Immature natural killer cell (primary cell): ENCODE data around the gene CTBS. TPM values are rescaled to one million over a fixed set of nuclear protein-coding genes. Genes with fewer than 3 reads are reported as not detected.

Experiments used
- DNase-seq, 3 donors: peaks; one replicate each; pipeline ENCODE4 v3.0.0; 2022; ENCODE audit warnings: mixed read lengths in 1 of 3
- H3K27ac Mint-ChIP-seq, 6 donors: one replicate each; pipeline ENCODE4 v1.8.0; 2020; ENCODE audit warnings: mixed read lengths in 6 of 6, mild to moderate bottlenecking in 5 of 6, inconsistent platforms in 4 of 6, moderate library complexity in 3 of 6
- H3K27me3 Mint-ChIP-seq, 3 donors: one replicate each; pipeline ENCODE4 v1.8.0; 2020 to 2021; ENCODE audit warnings: low read depth in 3 of 3, mild to moderate bottlenecking in 3 of 3, mixed read lengths in 3 of 3, moderate library complexity in 3 of 3, inconsistent platforms in 1 of 3
- H3K36me3 Mint-ChIP-seq, 3 donors: one replicate each; pipeline ENCODE4 v1.8.0; 2020; ENCODE audit warnings: mixed read lengths in 3 of 3, inconsistent platforms in 2 of 3, mild to moderate bottlenecking in 2 of 3
- H3K4me1 Mint-ChIP-seq, 2 donors: one replicate each; pipeline ENCODE4 v1.8.0; 2020; ENCODE audit warnings: inconsistent platforms in 2 of 2, mild to moderate bottlenecking in 2 of 2, mixed read lengths in 2 of 2, moderate library complexity in 1 of 2
- H3K4me3 Mint-ChIP-seq, 5 donors: one replicate each; pipeline ENCODE4 v1.8.0; 2020; ENCODE audit warnings: mild to moderate bottlenecking in 5 of 5, mixed read lengths in 5 of 5, inconsistent platforms in 3 of 5, moderate library complexity in 3 of 5
- H3K9me3 Mint-ChIP-seq, 6 donors: one replicate each; pipeline ENCODE4 v1.8.0; 2020; ENCODE audit warnings: mild to moderate bottlenecking in 6 of 6, mixed read lengths in 6 of 6, inconsistent platforms in 4 of 6, moderate library complexity in 3 of 6
- polyA plus RNA-seq, 3 donors: library from polyadenylated mRNA; unstranded; fragments of 300-500 nt; fragmentation: Illumina TruSeq; gene quantifications; one replicate each; pipeline ENCODE4 v1.2.3, GENCODE V29; 2021

The CTBS gene
- polyA plus RNA-seq, 3 donors from 2014 or later = 18.7 to 25.5 (median 20.2) TPM

DNA sequence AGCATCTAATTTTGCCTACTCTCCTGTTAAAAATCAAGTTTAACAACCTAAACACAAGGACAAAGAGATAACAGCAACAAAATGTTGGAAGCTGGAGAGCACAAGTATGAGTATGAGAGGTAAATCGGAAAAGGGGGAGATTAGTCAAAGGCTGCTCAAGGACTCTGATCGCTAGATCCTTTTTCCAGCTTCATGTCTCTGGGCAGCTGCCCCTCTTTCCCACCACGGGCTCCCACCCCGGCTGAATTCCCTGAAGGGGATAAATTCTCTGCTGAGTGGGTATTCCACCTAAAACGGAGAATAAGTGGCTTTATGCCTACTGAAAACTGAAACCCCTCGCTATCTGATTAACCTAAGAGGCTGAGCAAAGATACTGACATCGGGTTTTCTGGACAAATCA, 696 bp upstream of the CTBS start:
- H3K27me3 Mint-ChIP-seq = peaks cover 4 to 6% (median 5%) of the 10 kb centered on the region in 3 donors
- peak overlapping the region; percentile 87 to 100 (median 96) for H3K27ac Mint-ChIP-seq
- peak overlapping the region; percentile 89 to 98 (median 97) for H3K4me3 Mint-ChIP-seq
- H3K4me1 Mint-ChIP-seq = peaks cover 35 to 45% of the 10 kb centered on the region in 2 donors
- H3K9me3 Mint-ChIP-seq = no peaks in the 10 kb centered on the region
- peak in 1 of 3 donors; percentile 2 for DNase-seq
- H3K36me3 Mint-ChIP-seq = peaks cover 3 to 6% (median 4%) of the 10 kb centered on the region in 3 donors

- Mint-ChIP-seq H3K4me1 (peaks cover 35 to 45% of the 10 kb centered on the region in 2 donors), H3K27ac (peak overlapping the region; percentile 99 to 100 (median 100)), H3K36me3 (peaks cover 6 to 9% (median 7%) of the 10 kb centered on the region in 3 donors), H3K4me3 (peak overlapping the region; percentile 95 to 99 (median 97)), H3K9me3 (no peaks in the 10 kb centered on the region), H3K27me3 (peaks cover 4 to 6% (median 5%) of the 10 kb centered on the region in 3 donors)
- peak in 1 of 3 donors; percentile 1 for DNase-seq
Observed at GRCh38 chr1:84573481-84573966, 716 bp downstream of the CTBS start.

- Mint-ChIP-seq H3K27me3 (peaks cover 4 to 6% (median 5%) of the 10 kb centered on the region in 3 donors), H3K9me3 (no peaks in the 10 kb centered on the region), H3K27ac (peak overlapping the region in 1 of 6 donors; percentile 51), H3K4me3 (peak overlapping the region in 1 of 5 donors; percentile 68), H3K36me3 (peaks cover 16 to 20% (median 16%) of the 10 kb centered on the region in 3 donors), H3K4me1 (peaks cover 35 to 45% of the 10 kb centered on the region in 2 donors)
- DNase-seq = no peak
Observed at GRCh38 chr1:84571150-84571535, 3.1 kb downstream of the CTBS start.

- peaks cover 4 to 5% (median 4%) of the 10 kb centered on the region in 3 donors for H3K27me3 Mint-ChIP-seq
- H3K4me1 Mint-ChIP-seq = peaks cover 35 to 45% of the 10 kb centered on the region in 2 donors
- H3K4me3 Mint-ChIP-seq = no peak overlapping the region
- H3K27ac Mint-ChIP-seq = peak overlapping the region in 1 of 6 donors; percentile 51
- H3K36me3 Mint-ChIP-seq = peaks cover 16 to 20% (median 16%) of the 10 kb centered on the region in 3 donors
- DNase-seq = no peak
- H3K9me3 Mint-ChIP-seq = no peaks in the 10 kb centered on the region
Observed at GRCh38 chr1:84570436-84571149, 3.6 kb downstream of the CTBS start.

DNA sequence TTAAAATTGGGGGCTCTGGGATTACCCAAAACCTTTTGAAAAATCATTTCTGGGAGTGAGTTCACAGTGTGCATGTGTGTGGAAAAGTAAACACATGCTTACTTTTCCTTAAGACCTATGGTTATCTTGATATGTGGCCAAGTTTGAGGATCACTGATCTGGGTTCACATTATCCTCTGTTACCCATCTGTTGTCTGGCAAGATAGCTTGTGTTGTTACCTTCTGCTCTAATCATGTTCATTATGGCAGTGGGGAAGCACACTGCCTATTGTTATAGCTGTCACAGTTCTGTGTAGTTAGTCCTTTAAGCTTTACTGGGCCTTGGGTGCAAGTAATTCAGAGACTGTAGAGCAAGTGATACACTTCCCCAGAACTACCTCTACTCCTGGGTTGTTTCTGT, 5.0 kb downstream of the CTBS start:
- peaks cover 4 to 5% (median 4%) of the 10 kb centered on the region in 3 donors for H3K27me3 Mint-ChIP-seq
- peaks cover 30 to 37% of the 10 kb centered on the region in 2 donors for H3K4me1 Mint-ChIP-seq
- H3K9me3 Mint-ChIP-seq = no peaks in the 10 kb centered on the region
- no peak overlapping the region for H3K4me3 Mint-ChIP-seq
- peaks cover 16 to 20% (median 16%) of the 10 kb centered on the region in 3 donors for H3K36me3 Mint-ChIP-seq
- H3K27ac Mint-ChIP-seq = no peak overlapping the region
- DNase-seq = no peak

DNA sequence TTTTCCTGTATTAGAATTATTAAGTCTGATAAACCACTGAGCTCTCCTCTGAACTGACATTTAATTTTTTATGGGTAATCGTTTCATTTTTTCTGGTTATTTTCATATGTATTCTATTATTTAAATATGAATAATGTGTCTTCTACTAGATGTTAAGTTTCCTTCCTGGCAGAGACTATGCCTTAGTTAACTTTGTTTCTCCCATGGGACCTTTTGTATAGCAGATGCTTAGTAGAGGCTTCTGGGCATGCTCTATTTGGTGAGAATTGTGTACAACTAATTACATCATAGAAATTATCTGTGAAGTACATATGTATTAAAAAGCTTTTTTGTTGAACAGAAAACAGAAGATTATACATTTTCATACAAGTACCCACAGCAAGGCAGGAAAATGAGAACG, 23.4 kb downstream of the CTBS start:
- Mint-ChIP-seq H3K4me1 (no peaks in the 10 kb centered on the region), H3K27me3 (no peaks in the 10 kb centered on the region), H3K4me3 (no peak overlapping the region), H3K27ac (no peak overlapping the region), H3K9me3 (no peaks in the 10 kb centered on the region), H3K36me3 (peaks cover 6 to 12% (median 10%) of the 10 kb centered on the region in 3 donors)
- DNase-seq = no peak

DNA sequence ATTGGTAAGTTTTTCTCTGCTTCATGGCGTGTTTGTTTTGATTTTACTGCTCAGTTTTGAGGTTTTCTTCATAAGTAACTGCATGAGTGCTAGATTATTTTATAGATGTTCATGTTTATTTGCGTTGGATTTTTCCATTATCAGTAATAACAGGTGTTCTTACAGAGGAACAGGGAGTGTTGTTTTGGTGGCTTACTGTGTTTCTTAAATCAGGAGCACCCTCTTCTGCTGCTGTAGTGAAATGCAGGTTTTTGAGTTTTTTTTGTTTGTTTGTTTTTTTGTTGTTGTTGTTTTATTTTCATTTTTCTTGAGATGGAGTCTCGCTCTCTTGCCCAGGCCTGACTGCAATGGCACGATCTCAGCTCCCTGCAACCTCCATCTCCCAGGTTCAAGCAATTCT, 32.6 kb downstream of the CTBS start:
- no peak overlapping the region for H3K4me3 Mint-ChIP-seq
- no peaks in the 10 kb centered on the region for H3K9me3 Mint-ChIP-seq
- no peak overlapping the region for H3K27ac Mint-ChIP-seq
- peaks cover 17% of the 10 kb centered on the region in 3 donors for H3K36me3 Mint-ChIP-seq
- peaks cover 0 to 2% (median 0%) of the 10 kb centered on the region in 3 donors for H3K27me3 Mint-ChIP-seq
- H3K4me1 Mint-ChIP-seq = no peaks in the 10 kb centered on the region
- no peak for DNase-seq

- H3K27me3 Mint-ChIP-seq = peaks cover 0 to 2% (median 0%) of the 10 kb centered on the region in 3 donors
- H3K27ac Mint-ChIP-seq = peak overlapping the region in 1 of 6 donors; percentile 60
- H3K4me1 Mint-ChIP-seq = no peaks in the 10 kb centered on the region
- no peak for DNase-seq
- H3K9me3 Mint-ChIP-seq = no peaks in the 10 kb centered on the region
- H3K4me3 Mint-ChIP-seq = no peak overlapping the region
- H3K36me3 Mint-ChIP-seq = peaks cover 15 to 20% (median 17%) of the 10 kb centered on the region in 3 donors
Observed at GRCh38 chr1:84540759-84541158, 33.5 kb downstream of the CTBS start.

- Mint-ChIP-seq H3K27me3 (peaks cover 0 to 2% (median 0%) of the 10 kb centered on the region in 3 donors), H3K27ac (peak overlapping the region in 1 of 6 donors; percentile 2), H3K9me3 (no peaks in the 10 kb centered on the region), H3K4me3 (no peak overlapping the region), H3K36me3 (peaks cover 15 to 22% (median 17%) of the 10 kb centered on the region in 3 donors), H3K4me1 (no peaks in the 10 kb centered on the region)
- DNase-seq = no peak
Observed at GRCh38 chr1:84539972-84540371, 34.3 kb downstream of the CTBS start.

DNA sequence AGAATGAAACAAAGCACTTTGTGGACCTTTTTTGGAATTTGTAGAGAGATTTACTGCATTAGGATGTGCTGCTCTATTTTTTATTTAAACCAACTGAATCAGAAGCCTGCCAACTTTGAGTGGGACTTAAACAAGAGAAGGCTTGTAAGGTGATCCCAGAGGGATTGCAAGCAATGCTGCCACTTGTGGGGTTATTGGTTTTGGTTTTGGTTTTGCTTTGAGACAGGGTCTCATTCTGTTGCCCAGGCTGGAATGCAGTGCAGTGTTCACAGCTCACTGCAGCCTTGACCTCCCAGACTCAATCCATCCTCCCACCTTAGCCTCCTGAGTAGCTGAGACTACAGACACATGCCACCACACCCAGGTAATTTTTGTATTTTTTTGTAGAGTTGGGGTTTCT, 35.6 kb downstream of the CTBS start:
- Mint-ChIP-seq H3K4me1 (no peaks in the 10 kb centered on the region), H3K27me3 (peaks cover 0 to 2% (median 0%) of the 10 kb centered on the region in 3 donors), H3K36me3 (peaks cover 14 to 18% (median 17%) of the 10 kb centered on the region in 3 donors), H3K27ac (no peak overlapping the region), H3K9me3 (no peaks in the 10 kb centered on the region), H3K4me3 (no peak overlapping the region)
- DNase-seq = no peak

DNA sequence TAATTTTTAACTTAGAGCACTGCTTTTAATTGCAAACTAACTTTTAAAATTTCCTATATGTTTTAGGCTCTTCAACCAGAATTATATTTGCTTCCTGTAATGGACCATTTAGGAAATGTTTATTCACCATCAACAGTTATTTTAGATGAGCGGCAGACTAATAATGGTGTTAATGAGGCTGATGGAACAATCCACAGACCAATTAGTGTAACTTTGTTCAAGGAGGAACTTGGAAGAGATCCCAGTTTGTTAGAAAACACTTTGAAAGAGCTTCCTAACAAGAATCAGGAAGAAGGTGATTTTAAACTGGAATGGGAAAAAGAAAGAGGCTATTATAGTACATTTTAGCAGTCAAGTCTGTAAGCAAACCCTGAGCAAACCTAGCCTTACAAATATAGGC, 48.5 kb downstream of the CTBS start:
- no peaks in the 10 kb centered on the region for H3K9me3 Mint-ChIP-seq
- peaks cover 0 to 3% (median 0%) of the 10 kb centered on the region in 3 donors for H3K27me3 Mint-ChIP-seq
- no peak overlapping the region for H3K4me3 Mint-ChIP-seq
- no peak for DNase-seq
- no peak overlapping the region for H3K27ac Mint-ChIP-seq
- no peaks in the 10 kb centered on the region for H3K4me1 Mint-ChIP-seq
- peaks cover 8 to 23% (median 8%) of the 10 kb centered on the region in 3 donors for H3K36me3 Mint-ChIP-seq

- Mint-ChIP-seq H3K4me3 (no peak overlapping the region), H3K27me3 (peaks cover 0 to 2% (median 0%) of the 10 kb centered on the region in 3 donors), H3K27ac (no peak overlapping the region), H3K4me1 (no peaks in the 10 kb centered on the region), H3K9me3 (no peaks in the 10 kb centered on the region), H3K36me3 (peaks cover 8 to 21% (median 8%) of the 10 kb centered on the region in 3 donors)
- DNase-seq = no peak
Observed at GRCh38 chr1:84524590-84524989, 49.6 kb downstream of the CTBS start.

DNA sequence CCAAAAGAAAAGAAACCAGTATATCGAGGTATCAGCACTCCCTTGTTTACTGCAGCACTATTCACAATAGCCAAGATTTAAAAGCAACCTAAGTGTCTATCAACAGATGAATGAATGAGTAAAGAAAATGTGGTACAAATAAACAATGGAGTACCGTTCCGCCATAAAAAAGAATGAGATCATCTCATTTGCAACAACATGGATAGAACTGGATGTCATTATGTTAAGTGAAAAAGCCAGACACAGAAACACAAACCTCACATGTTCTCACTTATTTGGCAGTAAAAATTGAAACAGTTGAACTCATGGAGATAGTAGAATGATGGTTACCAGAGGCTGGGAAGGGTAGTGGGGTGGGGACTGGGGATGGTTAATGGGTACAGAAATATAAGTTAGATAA, 63.6 kb downstream of the CTBS start:
- peaks cover 0 to 3% (median 0%) of the 10 kb centered on the region in 3 donors for H3K36me3 Mint-ChIP-seq
- H3K27me3 Mint-ChIP-seq = peaks cover 5 to 9% (median 7%) of the 10 kb centered on the region in 3 donors
- H3K4me3 Mint-ChIP-seq = no peak overlapping the region
- H3K4me1 Mint-ChIP-seq = peaks cover 7 to 21% of the 10 kb centered on the region in 2 donors
- no peak for DNase-seq
- peak overlapping the region in 1 of 6 donors; percentile 30 for H3K27ac Mint-ChIP-seq
- peaks cover 0 to 5% (median 0%) of the 10 kb centered on the region in 6 donors for H3K9me3 Mint-ChIP-seq

- H3K27ac Mint-ChIP-seq = no peak overlapping the region
- H3K27me3 Mint-ChIP-seq = peaks cover 5 to 14% (median 12%) of the 10 kb centered on the region in 3 donors
- peaks cover 0 to 5% (median 0%) of the 10 kb centered on the region in 6 donors for H3K9me3 Mint-ChIP-seq
- H3K4me3 Mint-ChIP-seq = no peak overlapping the region
- DNase-seq = no peak
- peaks cover 11 to 26% of the 10 kb centered on the region in 2 donors for H3K4me1 Mint-ChIP-seq
- H3K36me3 Mint-ChIP-seq = peaks cover 0 to 3% (median 0%) of the 10 kb centered on the region in 3 donors
Observed at GRCh38 chr1:84510165-84510564, 64.1 kb downstream of the CTBS start.
